ENCODE measurements around the gene MYH11. TPM values are rescaled to one million over a fixed set of nuclear protein-coding genes. Genes with fewer than 3 reads are reported as not detected.
"Not testable (repeated sequence)": the region's sequence is repeated elsewhere in the genome, so short reads cannot be mapped to it uniquely, and the experiment has no call there.

The MYH11 gene
- total RNA-seq, 2 donors from 2014 or later: 0.09 to 0.29 TPM

DNA sequence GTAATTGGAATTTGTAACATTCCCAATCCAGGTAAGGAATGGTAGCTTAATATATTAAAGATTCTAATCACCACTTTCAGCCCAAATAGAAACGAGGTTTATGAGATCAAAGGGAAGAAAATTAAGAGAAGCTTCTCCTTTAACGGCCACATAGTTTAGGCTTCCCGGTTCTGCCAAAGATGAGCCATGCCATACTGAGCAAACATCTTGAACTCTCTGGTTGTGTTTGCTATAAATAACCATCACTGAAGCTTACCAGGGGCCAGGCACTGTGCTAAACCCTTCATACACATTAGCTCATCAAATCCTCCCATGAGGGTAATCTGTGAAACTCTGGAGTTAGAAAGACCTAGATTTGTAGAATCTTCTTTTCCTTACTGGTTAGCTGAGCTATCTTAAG lies 2.8 kb downstream of the MYH11 start:
- 83 to 89% methylated on average over 3 of the region's 3 CpGs for WGBS, 2 experiments (ENCODE audit: insufficient coverage in 1 of 2, insufficient read length in 1 of 2)
- Histone ChIP-seq H3K4me3 (ENCODE audit: low read length) (no peak overlapping the region), H3K9me3 (ENCODE audit: control insufficient read depth, low read length) (no peaks in the 10 kb centered on the region), H3K9ac (ENCODE audit: extremely low read depth, low read length, poor library complexity, severe bottlenecking) (no peak overlapping the region), H3K36me3 (ENCODE audit: control insufficient read depth, insufficient read depth, low read length) (no peaks in the 10 kb centered on the region), H3K27ac (ENCODE audit: low read depth, low read length) (no peak overlapping the region), H3K4me1 (ENCODE audit: control insufficient read depth, insufficient read depth, low read length) (no peaks in the 10 kb centered on the region), H3K27me3 (ENCODE audit: control insufficient read depth, insufficient read depth, low read length, poor library complexity, severe bottlenecking) (peaks cover 79% of the 10 kb centered on the region)
- Mint-ChIP-seq H3K36me3 (ENCODE audit: low read depth) (no peaks in the 10 kb centered on the region), H3K27ac (no peak overlapping the region), H3K4me3 (no peak overlapping the region), H3K27me3 (ENCODE audit: insufficient read depth) (peaks cover 62% of the 10 kb centered on the region), H3K4me1 (peaks cover 7% of the 10 kb centered on the region), H3K9me3 (no peaks in the 10 kb centered on the region)
- no peak for DNase-seq
- TF ChIP-seq, protein P1, sequence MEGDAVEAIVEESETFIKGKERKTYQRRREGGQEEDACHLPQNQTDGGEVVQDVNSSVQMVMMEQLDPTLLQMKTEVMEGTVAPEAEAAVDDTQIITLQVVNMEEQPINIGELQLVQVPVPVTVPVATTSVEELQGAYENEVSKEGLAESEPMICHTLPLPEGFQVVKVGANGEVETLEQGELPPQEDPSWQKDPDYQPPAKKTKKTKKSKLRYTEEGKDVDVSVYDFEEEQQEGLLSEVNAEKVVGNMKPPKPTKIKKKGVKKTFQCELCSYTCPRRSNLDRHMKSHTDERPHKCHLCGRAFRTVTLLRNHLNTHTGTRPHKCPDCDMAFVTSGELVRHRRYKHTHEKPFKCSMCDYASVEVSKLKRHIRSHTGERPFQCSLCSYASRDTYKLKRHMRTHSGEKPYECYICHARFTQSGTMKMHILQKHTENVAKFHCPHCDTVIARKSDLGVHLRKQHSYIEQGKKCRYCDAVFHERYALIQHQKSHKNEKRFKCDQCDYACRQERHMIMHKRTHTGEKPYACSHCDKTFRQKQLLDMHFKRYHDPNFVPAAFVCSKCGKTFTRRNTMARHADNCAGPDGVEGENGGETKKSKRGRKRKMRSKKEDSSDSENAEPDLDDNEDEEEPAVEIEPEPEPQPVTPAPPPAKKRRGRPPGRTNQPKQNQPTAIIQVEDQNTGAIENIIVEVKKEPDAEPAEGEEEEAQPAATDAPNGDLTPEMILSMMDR (conservative IDR thresholded peaks at IDR 0.05): no peak

GRCh38 chr16:15853021-15853420 lies 3.8 kb downstream of the MYH11 start:
- 88 to 97% methylated on average over 3 to 4 of the region's 4 CpGs for WGBS, 2 experiments (ENCODE audit: insufficient coverage in 1 of 2, insufficient read length in 1 of 2)
- Histone ChIP-seq H3K4me3 (ENCODE audit: low read length) (no peak overlapping the region), H3K4me1 (ENCODE audit: control insufficient read depth, insufficient read depth, low read length) (no peaks in the 10 kb centered on the region), H3K27ac (ENCODE audit: low read depth, low read length) (no peak overlapping the region), H3K27me3 (ENCODE audit: control insufficient read depth, insufficient read depth, low read length, poor library complexity, severe bottlenecking) (peaks cover 68% of the 10 kb centered on the region), H3K9me3 (ENCODE audit: control insufficient read depth, low read length) (no peaks in the 10 kb centered on the region), H3K36me3 (ENCODE audit: control insufficient read depth, insufficient read depth, low read length) (no peaks in the 10 kb centered on the region), H3K9ac (ENCODE audit: extremely low read depth, low read length, poor library complexity, severe bottlenecking) (no peak overlapping the region)
- H3K27ac Mint-ChIP-seq: no peak overlapping the region
- H3K27me3 Mint-ChIP-seq (ENCODE audit: insufficient read depth): peaks cover 61% of the 10 kb centered on the region
- TF ChIP-seq, protein P1 (conservative IDR thresholded peaks at IDR 0.05): no peak
- no peak for DNase-seq
- no peaks in the 10 kb centered on the region for H3K36me3 Mint-ChIP-seq (ENCODE audit: low read depth)
- no peak overlapping the region for H3K4me3 Mint-ChIP-seq
- H3K9me3 Mint-ChIP-seq: no peaks in the 10 kb centered on the region
- H3K4me1 Mint-ChIP-seq: peaks cover 7% of the 10 kb centered on the region

DNA sequence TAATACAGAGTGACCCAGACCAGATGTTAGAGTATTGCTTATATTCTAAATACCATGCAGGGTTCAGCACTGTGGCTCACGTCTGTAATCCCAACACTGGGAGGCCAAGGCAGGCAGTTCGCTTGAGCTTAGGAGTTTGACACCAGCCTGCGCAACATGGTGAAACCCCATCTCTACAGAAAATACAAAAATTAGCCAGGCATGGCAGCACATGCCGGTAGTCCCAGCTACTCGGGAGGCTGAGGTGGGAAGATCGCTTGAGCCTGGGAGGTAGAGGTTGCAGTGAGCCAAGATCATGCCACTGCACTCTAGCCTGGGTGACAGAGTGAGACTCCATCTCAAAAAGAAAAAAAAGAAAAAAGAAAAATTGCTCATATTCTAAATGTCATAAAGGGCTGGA lies 6.3 kb downstream of the MYH11 start:
- not testable (repeated sequence) for H3K27ac Mint-ChIP-seq; H3K4me3 Mint-ChIP-seq; H3K4me1 ChIP-seq (ENCODE audit: control insufficient read depth, insufficient read depth, low read length); H3K4me1 Mint-ChIP-seq; H3K9me3 ChIP-seq (ENCODE audit: control insufficient read depth, low read length); H3K27ac ChIP-seq (ENCODE audit: low read depth, low read length); H3K9ac ChIP-seq (ENCODE audit: extremely low read depth, low read length, poor library complexity, severe bottlenecking); H3K4me3 ChIP-seq (ENCODE audit: low read length); H3K36me3 ChIP-seq (ENCODE audit: control insufficient read depth, insufficient read depth, low read length); DNase-seq; H3K36me3 Mint-ChIP-seq (ENCODE audit: low read depth); H3K9me3 Mint-ChIP-seq
- peaks cover 50% of the 10 kb centered on the region for H3K27me3 ChIP-seq (ENCODE audit: control insufficient read depth, insufficient read depth, low read length, poor library complexity, severe bottlenecking)
- 82 to 94% methylated on average over 5 to 6 of the region's 6 CpGs for WGBS, 2 experiments (ENCODE audit: insufficient coverage in 1 of 2, insufficient read length in 1 of 2)
- H3K27me3 Mint-ChIP-seq (ENCODE audit: insufficient read depth): peaks cover 45% of the 10 kb centered on the region
